ENCODE data around the gene MTFR1L.

Gene MTFR1L

GRCh38 chr1:25792115-25792514 is 27.6 kb upstream of the MTFR1L start:
- DNase-seq, result no peak

DNA sequence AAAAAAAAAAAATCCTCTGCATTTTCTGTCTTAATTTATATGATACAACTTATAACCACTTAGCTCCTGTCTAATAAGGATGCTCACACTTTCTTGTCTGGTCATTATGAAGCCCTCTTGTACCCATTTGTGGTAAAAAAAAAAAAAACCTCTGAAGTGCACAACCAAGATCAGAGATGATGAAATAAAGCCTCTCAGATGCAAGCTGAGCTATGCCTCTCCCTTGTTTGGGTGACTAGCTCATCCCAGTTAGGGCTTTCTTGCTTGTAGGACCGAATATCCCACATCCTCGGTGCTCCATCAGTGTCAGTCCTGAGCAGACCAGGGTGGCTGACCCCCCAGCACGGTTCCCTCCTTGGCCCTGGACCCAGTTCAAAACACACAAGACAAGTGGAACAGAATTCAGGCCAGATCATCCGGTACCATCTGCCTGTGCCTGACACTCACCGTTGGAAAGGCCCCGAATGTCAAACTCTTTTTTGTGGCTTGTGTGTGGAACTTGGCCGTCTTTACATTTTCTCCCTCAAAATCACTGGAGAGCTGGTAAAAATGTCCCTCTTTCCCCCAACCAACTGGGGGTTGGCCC is 26.1 kb upstream of the MTFR1L start:
- DNase-seq, result no peak

- DNase-seq, result no peak
These were observed 25.4 kb upstream of the MTFR1L start for GRCh38 chr1:25794325-25794724.

GRCh38 chr1:25795211-25795610 is 24.5 kb upstream of the MTFR1L start:
- no peak for DNase-seq

DNA sequence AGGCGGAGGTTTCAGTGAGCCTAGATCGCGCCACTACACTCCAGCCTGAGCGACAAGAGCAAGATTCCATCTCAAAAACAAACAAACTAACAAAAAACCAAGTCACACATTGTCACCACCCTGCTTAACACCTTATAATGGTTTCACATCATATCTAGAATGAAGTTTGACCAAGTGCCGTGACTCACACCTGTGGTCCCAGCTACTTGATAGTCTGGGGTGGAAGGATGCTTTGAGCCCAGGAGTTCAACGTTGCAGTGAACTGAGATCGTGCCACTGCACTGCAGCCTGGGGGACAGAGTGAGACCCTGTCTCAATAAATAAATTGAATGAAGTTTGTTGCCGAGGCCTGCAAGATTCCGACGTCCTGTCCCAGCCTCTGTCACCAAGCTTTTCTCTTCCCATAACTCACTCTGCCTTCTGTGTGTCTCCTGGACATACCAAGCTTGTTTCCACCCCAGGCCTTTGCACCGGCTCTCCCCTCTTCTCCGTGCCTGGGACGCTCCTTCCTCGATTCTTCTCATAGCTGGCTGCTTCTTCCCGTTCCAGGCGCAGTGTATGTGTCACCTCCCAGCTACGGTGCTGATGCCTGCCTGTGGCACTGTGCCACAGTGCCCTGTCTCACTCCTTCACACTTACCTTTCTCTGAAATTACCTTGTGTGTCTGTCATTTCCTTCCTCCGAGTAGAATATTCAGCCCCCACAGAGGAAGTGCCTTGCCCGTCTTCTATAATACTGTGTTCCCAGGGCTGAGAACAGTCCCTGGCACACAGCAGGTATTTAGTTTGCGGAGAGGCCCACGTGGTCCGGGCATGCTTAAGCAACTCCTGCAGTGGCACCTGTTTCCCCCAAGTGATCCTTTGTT is 23.6 kb upstream of the MTFR1L start:
- DNase-seq, result no peak

DNA sequence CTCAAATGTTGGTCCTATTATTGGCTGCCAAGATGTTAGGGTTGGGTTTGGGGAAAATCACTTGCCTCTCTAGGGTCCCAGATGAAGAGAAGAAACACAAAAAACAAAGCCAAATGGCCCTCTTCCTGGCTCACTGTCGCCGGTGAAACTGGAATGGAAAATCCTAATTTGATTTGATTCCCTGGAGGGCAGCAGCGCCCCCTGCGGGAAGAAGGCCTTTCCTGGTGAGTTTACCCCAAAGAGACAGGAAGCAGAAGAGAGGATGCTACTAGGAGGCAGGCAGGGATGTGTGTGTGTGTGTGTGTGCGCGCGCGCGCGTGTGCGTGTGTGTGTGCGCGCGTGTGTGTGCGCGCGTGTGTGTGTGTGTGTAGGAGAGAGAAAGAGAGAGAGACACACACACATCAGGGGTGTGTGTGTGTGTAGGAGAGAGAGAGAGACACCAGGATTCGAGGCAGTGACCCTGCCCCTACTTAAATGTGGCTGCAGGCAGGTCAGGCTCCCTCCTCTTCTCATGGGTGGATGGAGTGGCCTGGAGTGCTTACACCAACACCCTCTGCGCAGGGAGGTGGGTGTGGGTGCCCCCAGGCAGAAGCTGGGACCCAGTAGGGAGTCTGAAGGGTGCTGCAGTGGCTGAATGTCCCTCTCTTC is 22.8 kb upstream of the MTFR1L start:
- peak; percentile 43 for DNase-seq

DNA sequence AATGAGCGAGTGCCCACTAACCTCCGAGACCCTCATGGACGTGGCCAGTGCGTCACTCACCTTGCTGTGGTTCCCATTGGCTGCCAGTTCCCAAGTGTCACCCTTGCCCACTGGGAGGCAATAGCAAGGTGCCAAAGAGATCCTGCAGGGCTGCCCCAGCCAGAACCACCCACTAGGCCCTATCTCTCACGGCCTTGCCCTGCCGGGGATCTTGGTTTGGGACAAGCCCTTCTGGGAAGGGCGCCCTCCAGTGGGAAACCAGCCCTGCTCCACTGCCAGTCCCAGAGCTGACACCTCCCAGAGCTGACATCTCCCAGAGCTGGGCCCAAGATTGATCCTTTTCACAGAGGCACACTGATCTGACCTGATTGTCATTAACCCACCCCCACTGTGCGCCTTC is 21.8 kb upstream of the MTFR1L start:
- DNase-seq, result no peak

DNA sequence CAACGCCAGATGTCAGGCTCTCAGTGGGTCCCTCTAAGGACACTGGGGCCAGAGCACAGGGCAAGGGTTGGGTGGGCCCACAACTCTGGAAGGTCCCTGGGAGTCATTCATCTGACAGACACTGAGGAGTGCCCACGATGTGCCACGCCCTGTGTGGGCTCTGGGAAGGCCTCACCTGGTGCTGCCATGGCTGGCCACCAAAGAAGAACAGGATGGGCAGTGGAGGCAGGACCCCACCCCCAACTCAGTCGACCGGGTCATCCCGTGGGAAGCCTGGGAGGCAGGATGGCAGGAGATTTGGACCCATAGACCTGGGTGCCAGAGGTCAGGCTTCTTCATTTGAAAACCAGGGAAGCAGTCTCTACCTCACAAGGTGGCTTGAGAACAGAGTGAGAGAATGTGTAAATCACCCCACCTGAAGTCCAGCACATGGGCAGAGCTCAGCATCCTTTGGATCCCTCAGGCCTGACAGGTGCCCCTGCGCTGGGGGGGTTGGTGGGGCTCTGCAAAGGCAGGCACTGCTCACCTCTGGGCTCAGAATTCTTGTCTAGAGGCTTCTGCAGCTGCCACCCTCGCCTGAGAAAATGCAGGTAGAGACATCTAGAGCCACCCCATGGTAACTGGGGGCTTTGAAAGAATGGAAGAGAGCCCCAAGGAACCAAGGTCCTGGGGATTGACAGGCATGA is 20.9 kb upstream of the MTFR1L start:
- DNase-seq, result no peak

GRCh38 chr1:25799352-25799934 is 20.3 kb upstream of the MTFR1L start:
- DNase-seq, result no peak

GRCh38 chr1:25799935-25800702 is 19.6 kb upstream of the MTFR1L start, which contains the start of gene SELENON:
Gene SELENON (plus strand): TSS chr1:25800193. CDS start chr1:25800231, 38 bp downstream.
- no peak for DNase-seq

- DNase-seq, result no peak
These were observed 18.9 kb upstream of the MTFR1L start for GRCh38 chr1:25800703-25801377.

DNA sequence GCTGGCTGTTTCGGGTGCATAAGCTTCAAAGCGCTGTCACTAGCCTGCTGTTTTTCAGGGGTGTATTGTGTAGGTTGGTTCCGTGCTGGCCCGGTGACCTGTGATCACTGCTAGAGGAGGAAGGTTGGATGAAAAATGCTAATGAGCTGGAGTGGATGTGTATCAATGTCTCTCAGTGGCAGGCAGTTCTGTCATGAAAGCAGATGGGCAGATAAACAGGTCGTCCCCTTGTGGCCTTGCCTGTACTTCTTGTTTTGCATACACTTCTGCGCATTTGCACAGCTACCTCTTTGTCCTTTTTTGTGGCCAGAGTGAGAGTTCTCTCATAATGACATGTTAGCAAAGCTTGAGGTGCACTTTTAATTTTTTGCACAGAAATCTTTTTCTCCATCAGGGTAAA is 16.8 kb upstream of the MTFR1L start:
- no peak for DNase-seq

GRCh38 chr1:25803368-25803767 is 16.4 kb upstream of the MTFR1L start:
- DNase-seq, result no peak

GRCh38 chr1:25804244-25804963 is 15.3 kb upstream of the MTFR1L start:
- no peak for DNase-seq

DNA sequence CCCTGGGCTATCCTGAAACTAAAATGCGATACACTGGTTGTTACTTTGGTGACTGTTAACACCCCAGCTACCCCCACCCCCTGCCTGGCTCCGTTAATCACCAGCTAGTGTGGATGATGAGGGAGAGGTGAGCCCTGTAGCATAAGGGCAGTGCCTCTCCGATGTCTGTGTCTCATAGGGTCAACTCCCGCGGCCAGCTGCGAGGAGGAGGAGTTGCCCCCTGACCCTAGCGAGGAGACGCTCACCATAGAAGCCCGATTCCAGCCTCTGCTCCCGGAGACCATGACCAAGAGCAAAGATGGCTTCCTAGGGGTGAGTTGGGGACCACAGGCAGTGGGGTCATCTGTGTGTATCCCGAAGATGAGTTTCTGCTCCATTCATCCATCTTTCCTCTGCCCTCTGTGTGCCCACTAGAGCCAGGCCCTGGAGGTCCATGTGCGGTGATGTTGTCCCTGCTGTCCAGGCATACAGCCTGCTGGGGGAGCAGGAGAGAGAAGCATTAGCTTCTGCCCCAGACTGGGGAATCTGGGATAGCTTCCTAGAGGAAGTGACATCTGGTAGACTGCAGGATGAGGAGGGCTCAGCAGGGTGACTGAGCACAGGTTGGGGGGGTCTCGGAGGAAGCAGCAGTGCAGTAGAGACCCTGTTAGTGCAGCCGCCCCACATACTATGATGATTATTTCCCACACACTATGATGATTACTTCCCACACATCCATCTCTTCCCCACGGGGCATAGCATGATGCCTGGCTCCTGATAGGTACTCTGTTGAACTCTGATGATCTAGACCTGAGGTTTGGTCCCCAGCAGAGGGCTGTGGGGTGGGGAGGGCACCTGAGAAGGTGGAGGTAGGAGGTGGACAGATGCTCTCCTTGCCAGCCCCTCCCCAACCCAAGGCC is 14.5 kb upstream of the MTFR1L start:
- no peak for DNase-seq

GRCh38 chr1:25805863-25806225 is 13.9 kb upstream of the MTFR1L start:
- DNase-seq, result no peak

DNA sequence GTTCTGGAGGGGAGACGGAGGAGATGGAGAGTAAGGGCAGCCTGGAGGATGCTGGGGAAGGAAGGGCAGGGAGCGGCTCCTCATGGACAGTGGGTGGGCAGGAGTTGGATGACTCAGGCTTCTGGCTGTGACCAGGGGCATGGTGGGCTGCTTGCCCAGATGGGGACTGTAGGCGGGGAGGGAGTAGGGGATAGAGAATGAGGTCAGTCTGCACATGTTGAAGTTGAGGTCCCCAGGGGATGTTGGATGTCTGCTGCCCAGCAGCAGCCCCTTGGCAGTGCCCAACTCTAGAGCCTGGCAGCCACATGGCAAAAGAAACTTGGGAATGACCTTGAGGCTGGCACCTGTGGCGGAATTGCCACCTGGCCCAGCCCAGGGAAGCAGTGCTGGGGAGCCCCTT is 13.3 kb upstream of the MTFR1L start:
- no peak for DNase-seq

- no peak for DNase-seq
These were observed 12.0 kb upstream of the MTFR1L start for GRCh38 chr1:25807480-25808390.
